Mucosa of stomach (tissue), 1 donor: ENCODE results near the gene CD200R1L.
"Not testable (repeated sequence)": the region's sequence is repeated elsewhere in the genome, so short reads cannot be mapped to it uniquely, and the experiment has no call there.

Experiments
- H3K27me3 ChIP-seq: one replicate; pipeline ENCODE4 v1.7.0; 2013; ENCODE audit warnings: mild to moderate bottlenecking, low read length; ENCODE audit not compliant: control insufficient read depth, insufficient read depth
- H3K36me3 ChIP-seq: one replicate; pipeline ENCODE4 v1.7.0; 2013; ENCODE audit warnings: low read length; ENCODE audit not compliant: control insufficient read depth, insufficient read depth
- H3K4me1 ChIP-seq: one replicate; pipeline ENCODE4 v1.7.0; 2013; ENCODE audit warnings: mild to moderate bottlenecking, low read length; ENCODE audit not compliant: control insufficient read depth, insufficient read depth
- H3K4me3 ChIP-seq: one replicate; pipeline ENCODE4 v1.7.0; 2013; ENCODE audit warnings: low read length
- H3K9ac ChIP-seq: one replicate; pipeline ENCODE4 v1.7.0; 2013; ENCODE audit warnings: mild to moderate bottlenecking, low read length, moderate library complexity
- H3K9me3 ChIP-seq: one replicate; pipeline ENCODE4 v1.7.0; 2013; ENCODE audit warnings: mild to moderate bottlenecking, low read length, moderate library complexity; ENCODE audit not compliant: control insufficient read depth
- donor health status: Pancreatic carcinoma.

Gene CD200R1L

DNA sequence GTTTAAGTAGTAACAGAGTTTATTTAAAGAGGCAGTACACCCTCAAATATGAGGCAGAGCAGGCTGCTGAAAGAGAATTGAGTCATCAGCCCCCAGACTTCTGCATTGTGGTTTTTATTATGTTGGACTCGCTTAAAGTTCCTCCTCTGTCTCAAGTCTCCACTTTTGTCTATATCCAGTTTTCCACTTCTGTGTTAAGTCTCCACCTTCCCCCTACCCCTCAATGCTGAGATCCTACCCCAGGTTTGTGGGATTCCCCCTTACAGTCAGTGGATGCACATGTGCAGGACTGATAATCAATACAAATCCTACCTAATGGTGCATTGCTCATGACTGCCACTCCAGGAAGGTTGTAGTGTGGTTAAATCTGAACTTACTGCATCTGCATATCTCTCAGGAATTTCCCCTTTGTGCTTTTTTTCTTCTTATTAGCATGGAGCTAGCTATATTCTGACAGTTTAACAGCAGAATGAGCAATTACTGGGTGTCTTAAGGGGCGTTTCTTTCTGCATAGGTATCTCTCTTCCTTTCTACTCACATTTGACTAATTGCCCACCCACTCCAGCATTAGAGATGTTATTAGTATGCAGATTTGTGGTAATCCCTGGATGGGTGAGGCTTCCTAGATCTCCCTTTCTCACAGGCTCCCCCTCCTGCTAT lies 11.9 kb upstream of the CD200R1L start:
- Histone ChIP-seq H3K4me3 (no peak overlapping the region), H3K36me3 (no peaks in the 10 kb centered on the region)

DNA sequence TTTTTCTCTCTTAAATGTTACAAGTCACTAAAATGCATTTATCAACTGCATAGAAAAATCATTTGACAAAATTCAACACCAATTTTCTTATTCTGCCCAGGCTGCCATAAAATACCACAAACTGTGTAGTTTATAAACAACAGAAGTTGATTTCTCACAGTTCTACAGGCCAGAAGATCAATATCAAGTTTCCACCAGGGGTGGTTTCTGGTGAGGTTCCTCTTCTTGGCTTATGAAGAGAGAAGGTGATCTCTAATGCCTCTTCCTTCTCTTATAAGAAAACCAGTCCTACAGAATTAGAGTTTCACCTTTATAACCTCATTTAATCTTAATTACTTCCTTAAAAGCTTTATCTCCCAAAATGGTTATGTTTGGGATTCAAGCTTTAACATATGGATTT lies 10.9 kb upstream of the CD200R1L start:
- Histone ChIP-seq H3K4me1 (no peaks in the 10 kb centered on the region), H3K9me3 (no peaks in the 10 kb centered on the region), H3K4me3 (no peak overlapping the region), H3K9ac (no peak overlapping the region), H3K27me3 (no peaks in the 10 kb centered on the region), H3K36me3 (no peaks in the 10 kb centered on the region)

More for the DNA sequence above, 11.9 kb upstream of the CD200R1L start:
- H3K27me3 ChIP-seq = no peaks in the 10 kb centered on the region
- H3K9ac ChIP-seq = no peak overlapping the region
- H3K9me3 ChIP-seq = no peaks in the 10 kb centered on the region
- H3K4me1 ChIP-seq = no peaks in the 10 kb centered on the region

DNA sequence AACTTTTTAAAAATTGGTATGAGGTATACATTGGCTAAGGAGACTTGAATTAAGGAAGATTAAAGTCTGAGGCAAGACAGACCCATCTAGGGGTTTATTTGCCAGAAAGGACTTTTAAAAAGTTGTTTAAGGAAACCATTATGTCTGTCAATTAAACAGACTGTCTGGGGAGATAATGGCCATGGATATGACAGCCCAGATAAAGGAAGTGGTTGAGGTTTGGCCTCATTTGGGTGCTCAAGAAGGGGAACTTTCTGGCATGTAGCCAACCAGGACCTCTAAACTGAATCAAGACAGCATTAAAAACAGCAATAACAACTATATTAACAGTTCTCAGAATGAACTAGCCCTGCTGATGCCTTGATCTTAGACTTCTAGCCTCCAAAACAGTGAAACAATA lies 9.9 kb upstream of the CD200R1L start:
- no peaks in the 10 kb centered on the region for H3K36me3 ChIP-seq
- H3K4me1 ChIP-seq = no peaks in the 10 kb centered on the region
- no peaks in the 10 kb centered on the region for H3K9me3 ChIP-seq
- H3K9ac ChIP-seq = no peak overlapping the region
- H3K4me3 ChIP-seq = no peak overlapping the region
- no peaks in the 10 kb centered on the region for H3K27me3 ChIP-seq

DNA sequence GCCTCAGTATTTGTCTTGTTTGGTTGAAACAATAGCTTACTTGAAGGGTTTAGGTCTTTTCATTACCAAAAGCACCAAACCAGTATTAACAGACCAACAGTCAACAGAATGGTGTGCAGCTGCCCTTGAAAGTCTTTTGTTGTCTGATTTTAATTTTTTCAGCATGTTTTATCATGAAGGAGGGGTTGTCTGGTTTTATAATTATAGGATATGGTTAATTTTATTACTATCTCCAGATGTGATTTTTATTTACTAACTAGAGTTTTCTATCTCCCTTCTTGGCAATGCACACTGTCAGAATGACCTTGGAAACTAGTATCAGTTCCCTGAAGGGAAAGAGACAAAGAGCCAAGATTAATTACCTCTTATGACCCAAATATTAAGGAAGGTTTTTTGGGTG lies 9.2 kb upstream of the CD200R1L start:
- Histone ChIP-seq H3K9ac (no peak overlapping the region), H3K4me1 (no peaks in the 10 kb centered on the region), H3K9me3 (no peaks in the 10 kb centered on the region), H3K36me3 (no peaks in the 10 kb centered on the region), H3K4me3 (no peak overlapping the region), H3K27me3 (no peaks in the 10 kb centered on the region)

DNA sequence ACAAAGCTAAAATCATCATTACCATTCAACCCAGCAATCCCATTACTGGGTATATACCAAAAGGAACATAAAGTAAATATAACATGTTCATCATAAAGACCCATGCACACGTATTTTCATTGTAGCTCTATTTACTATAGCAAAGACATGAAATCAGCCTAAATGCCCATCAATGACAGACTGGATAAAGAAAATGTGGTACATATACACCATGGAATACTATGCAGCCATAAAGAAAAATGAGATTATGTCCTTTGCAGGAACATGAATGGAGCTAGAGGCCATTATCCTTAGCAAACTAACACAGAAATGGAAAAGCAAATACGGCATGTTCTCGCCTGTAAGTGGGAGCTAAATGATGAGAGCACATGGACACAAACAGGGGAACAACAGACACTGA lies 8.4 kb upstream of the CD200R1L start:
- H3K36me3 ChIP-seq, H3K4me3 ChIP-seq, H3K9me3 ChIP-seq, H3K9ac ChIP-seq, H3K4me1 ChIP-seq, H3K27me3 ChIP-seq: not testable (repeated sequence)

DNA sequence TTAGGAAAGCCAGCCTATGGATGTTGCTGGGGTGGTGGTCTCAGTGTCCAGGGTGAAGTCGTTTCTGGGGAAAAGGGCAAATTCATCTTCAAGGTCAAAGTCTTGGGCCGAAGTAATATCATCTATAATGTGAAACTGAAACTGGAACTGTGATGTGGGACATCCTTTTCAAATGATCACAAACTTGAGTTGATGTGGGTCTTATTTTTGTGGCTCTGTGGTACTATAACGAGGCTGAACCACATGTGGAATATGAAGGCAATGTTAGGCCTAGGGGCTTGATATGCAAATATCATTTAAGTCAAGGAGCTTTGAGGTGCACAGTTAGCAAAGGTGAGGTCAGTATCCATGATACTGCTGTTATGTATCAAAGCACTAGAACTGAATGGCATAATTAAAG lies 1.5 kb upstream of the CD200R1L start:
- Histone ChIP-seq H3K9me3 (no peaks in the 10 kb centered on the region), H3K27me3 (no peaks in the 10 kb centered on the region), H3K4me1 (no peaks in the 10 kb centered on the region), H3K36me3 (no peaks in the 10 kb centered on the region), H3K9ac (no peak overlapping the region), H3K4me3 (no peak overlapping the region)

DNA sequence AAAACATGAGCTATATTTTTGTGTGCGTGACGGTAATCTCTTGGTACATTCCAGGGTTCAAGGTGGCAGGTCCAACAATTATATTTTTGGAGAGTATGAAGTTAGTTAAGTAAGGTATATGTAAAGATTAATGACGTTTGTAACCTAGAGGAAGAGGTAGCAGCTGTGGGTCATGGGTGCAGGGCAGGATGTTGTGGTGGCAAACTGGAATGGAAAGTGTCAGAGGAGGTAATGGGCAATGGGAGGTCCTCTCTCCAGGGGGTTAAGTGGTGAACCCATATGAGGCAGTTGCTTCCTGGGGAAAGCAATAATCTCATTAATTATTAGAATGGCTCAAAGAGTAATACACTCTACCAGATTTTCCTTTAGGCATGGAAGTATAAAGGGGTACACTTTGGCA lies 1.0 kb upstream of the CD200R1L start:
- no peak overlapping the region for H3K9ac ChIP-seq
- no peak overlapping the region for H3K4me3 ChIP-seq
- H3K9me3 ChIP-seq = no peaks in the 10 kb centered on the region
- H3K27me3 ChIP-seq = no peaks in the 10 kb centered on the region
- no peaks in the 10 kb centered on the region for H3K4me1 ChIP-seq
- no peaks in the 10 kb centered on the region for H3K36me3 ChIP-seq

DNA sequence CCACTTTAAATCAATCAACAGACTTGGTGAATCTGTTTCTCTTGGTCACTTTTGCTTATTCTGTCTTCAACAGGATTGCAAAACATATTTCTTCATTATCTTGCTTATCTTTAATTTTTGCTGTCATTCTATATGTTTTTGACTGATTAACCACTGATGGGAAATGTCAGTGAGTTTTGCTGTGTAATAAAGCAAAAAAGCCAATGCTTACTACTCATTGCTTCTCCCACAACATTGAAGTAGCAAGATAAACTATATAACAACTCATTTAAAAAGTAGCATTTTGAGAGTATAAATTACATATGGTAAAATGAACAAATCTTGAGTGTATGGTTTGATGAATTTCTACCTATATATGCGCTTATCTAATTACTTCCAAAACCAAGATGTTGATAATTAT lies 892 bp downstream of the CD200R1L start:
- no peaks in the 10 kb centered on the region for H3K9me3 ChIP-seq
- no peaks in the 10 kb centered on the region for H3K36me3 ChIP-seq
- no peak overlapping the region for H3K9ac ChIP-seq
- H3K27me3 ChIP-seq = no peaks in the 10 kb centered on the region
- no peak overlapping the region for H3K4me3 ChIP-seq
- H3K4me1 ChIP-seq = no peaks in the 10 kb centered on the region

DNA sequence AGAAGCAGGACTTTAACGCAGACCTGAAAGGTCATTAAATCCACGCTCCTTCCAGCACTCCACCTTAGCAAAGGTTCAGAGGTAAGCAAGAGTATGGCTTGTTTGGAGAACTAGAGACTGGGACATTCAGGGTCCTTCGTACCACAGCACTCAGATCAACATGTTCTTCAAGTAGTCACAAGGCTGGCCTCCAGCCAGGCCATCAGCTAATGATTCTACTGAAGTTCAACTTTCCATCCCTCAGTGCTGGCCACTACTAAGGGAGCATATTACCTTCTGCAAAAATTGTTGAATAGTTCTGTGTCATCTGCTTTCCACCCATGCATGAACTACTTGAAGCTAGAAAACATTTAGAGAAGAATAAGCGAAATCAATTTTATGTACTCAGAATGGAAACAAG lies 17.6 kb downstream of the CD200R1L start:
- Histone ChIP-seq H3K9ac (no peak overlapping the region), H3K4me1 (no peaks in the 10 kb centered on the region), H3K9me3 (no peaks in the 10 kb centered on the region), H3K27me3 (no peaks in the 10 kb centered on the region), H3K4me3 (no peak overlapping the region), H3K36me3 (no peaks in the 10 kb centered on the region)

DNA sequence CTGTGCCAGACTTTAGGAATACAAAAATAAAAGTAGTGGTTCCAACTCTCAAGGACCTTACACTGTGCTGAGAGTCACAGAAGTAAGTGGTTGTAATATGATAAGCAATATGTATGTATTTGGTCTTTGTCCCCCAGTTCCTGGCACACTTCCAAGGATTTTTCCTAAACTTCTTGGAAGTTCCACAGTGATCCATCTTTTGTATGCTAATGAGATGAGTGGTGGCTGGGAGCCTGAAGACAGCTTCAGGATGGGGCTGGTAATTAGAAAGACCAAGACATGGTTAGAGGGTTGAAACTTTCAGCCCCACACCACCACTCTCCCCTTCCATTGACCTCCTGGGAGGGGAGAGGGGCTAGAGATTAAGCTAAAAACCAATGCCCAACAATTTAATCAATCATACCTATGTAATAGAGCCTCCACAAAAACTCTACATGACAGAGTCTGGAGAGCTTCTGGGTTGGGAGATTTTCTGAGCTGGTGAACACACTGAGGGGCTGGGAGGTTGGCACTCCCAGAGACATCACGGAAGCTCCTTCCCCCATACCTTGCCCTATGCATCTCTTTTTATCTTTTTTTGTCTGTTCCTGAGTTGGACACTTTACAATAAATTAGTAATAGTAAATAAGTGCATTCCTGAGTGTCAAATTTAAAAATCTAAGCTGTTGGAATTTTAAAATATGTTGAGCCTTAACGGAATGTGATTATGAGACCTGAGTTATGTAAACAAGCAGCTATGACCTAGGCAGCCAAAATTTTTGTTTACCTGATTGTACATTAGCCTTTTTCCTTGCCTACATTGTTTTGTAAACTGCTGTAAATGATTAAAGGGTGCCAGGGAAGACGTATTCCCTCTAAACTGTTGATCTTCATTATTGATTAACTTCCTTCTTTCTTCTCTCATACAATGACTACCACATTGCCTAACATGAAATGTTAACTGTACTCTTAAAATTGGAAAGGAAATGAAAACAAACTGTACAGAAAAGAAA lies 24.3 kb downstream of the CD200R1L start:
- Histone ChIP-seq H3K9me3 (no peaks in the 10 kb centered on the region), H3K4me1 (no peaks in the 10 kb centered on the region), H3K36me3 (no peaks in the 10 kb centered on the region), H3K27me3 (no peaks in the 10 kb centered on the region), H3K9ac (no peak overlapping the region), H3K4me3 (no peak overlapping the region)

DNA sequence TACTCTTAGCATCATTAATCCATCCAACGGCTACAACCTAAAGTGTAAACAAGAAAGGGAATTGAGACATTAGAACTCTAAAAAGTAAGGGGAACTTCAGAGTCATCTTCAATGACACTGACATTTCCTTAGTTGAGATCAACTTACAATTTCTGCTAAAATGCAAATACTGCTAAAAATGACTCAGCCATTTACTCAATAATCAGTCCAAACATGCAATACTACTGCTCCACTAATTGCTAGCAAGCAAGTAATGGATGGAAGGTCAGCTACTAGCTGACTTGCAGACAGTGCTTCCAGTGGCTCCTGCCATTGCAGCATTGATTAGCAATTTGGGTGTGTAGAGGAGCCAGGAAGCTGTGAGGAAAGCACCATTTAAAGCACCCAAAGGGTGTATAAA lies 28.4 kb downstream of the CD200R1L start:
- H3K9me3 ChIP-seq = no peaks in the 10 kb centered on the region
- H3K9ac ChIP-seq = no peak overlapping the region
- H3K4me3 ChIP-seq = no peak overlapping the region
- peaks cover 8% of the 10 kb centered on the region for H3K4me1 ChIP-seq
- no peaks in the 10 kb centered on the region for H3K27me3 ChIP-seq
- no peaks in the 10 kb centered on the region for H3K36me3 ChIP-seq

DNA sequence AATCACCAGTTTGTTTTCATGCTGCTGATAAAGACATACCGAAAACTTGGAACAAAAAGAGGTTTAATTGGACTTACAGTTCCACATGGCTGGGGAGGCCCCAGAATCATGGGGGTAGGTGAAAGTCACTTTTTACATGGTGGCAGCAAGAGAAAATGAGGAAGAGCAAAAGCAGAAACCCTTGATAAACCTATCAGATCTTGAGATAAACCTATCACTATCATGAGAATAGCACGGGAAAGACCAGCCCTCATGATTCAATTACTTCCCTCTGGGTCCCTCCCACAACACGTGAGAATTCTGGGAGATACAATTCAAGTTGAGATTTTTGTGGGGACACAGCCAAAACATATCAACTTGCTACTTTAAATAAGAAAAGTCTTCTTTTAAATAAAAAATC lies 28.9 kb downstream of the CD200R1L start:
- peaks cover 13% of the 10 kb centered on the region for H3K4me1 ChIP-seq
- no peak overlapping the region for H3K4me3 ChIP-seq
- H3K36me3 ChIP-seq = no peaks in the 10 kb centered on the region
- no peaks in the 10 kb centered on the region for H3K27me3 ChIP-seq
- no peaks in the 10 kb centered on the region for H3K9me3 ChIP-seq
- H3K9ac ChIP-seq = no peak overlapping the region
